HG03469 (cell line): ENCODE data around the gene NDRG4.

Source experiments
- ATAC-seq: cut with Tn5 transposase; IDR thresholded peaks from one replicate; pipeline ENCODE4 v1.9.1; 2021; ENCODE audit warnings: mild to moderate bottlenecking, moderate library complexity, moderate number of reproducible peaks; ENCODE audit not compliant: unreplicated experiment

The NDRG4 gene, protein sequence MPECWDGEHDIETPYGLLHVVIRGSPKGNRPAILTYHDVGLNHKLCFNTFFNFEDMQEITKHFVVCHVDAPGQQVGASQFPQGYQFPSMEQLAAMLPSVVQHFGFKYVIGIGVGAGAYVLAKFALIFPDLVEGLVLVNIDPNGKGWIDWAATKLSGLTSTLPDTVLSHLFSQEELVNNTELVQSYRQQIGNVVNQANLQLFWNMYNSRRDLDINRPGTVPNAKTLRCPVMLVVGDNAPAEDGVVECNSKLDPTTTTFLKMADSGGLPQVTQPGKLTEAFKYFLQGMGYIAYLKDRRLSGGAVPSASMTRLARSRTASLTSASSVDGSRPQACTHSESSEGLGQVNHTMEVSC

GRCh38 chr16:58499615-58500351 lies at the start of gene NDRG4:
NDRG4 (plus strand) TSS chr16:58500143; CDS start chr16:58500249, 106 bp downstream.
- ATAC-seq: peak; percentile 48

DNA sequence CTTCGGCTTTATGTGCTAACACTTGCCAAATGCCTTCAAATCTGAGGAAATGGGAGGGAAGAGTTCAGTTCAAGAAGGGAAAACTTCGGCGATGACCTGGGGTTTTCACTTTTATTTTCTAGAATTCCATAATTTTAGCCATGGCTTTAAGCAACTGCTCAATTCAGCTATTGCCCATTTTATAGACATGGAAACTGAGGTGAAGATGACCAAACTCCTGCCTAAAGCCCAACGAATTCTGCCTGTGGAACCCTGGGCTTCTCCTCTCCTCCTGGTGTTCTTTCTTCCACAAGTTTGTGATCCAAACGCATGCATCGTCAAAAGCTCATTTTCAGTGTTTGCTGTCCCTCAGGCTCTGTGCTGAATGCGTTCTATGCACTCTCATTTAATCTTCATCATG lies 49.4 kb upstream of the NDRG4 start:
- no peak for ATAC-seq

GRCh38 chr16:58451265-58451689 lies 48.7 kb upstream of the NDRG4 start:
- no peak for ATAC-seq

DNA sequence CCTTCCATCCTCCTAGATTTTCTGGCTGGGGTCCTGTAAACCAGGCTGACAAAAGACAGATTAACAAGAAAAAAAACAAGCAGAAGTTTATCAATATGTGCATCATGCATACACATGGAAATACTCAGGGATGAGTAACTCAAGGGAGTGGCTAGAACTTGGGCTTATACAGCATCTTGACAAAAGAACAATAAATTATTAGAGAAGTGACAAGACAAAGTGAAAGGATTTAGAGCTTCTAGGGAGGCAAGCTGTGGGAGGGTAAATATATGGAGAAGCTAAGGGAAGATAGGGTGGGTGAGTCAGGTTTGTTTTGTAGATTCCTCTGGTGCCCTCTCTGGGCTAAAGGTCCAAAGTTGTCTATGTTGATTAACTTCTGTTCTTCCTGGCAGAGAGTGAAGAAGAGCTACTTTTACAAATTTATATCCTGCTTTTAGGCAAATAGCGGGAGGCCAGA lies 48.0 kb upstream of the NDRG4 start:
- no peak for ATAC-seq

GRCh38 chr16:58452640-58453039 lies 47.3 kb upstream of the NDRG4 start:
- no peak for ATAC-seq

DNA sequence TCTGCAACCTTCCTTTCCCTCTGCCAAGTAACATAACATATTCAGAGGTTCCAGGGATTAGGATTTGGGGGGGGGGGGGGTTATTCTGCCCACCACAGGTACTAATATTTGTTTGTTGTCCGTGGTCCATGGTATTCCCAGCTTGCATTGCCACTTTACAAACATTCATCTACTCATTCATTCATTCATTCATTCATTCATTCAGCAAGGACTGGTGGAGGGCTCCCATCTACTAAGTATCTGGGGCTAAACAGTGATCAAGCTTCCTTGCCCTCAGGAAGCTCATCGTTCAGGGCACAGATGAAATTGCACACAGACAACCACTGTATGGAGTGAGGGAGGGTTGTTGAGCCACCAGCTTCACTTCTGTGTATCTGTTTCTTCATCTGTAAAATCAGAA lies 45.8 kb upstream of the NDRG4 start:
- ATAC-seq: no peak

- ATAC-seq: no peak
Observed at GRCh38 chr16:58454856-58455255, 45.1 kb upstream of the NDRG4 start.

DNA sequence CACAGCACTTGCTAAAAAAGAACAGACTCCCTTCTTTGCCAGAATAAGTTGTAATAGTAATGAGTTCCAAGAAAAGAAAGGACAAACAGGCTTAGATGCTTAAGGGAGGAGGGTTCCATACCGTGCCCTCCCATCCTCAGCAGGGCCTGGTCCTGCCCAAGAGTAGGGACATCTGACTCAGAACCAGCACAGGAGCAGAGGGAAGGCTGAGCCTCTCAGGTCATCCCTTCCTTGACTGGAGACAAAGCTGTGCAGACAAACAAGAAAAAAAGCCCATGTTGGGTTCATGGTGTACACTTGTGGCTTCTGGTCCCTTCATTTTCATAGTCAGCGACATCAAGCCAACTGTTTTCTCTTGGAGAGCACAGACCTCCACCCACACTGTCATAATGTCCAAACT lies 44.2 kb upstream of the NDRG4 start:
- ATAC-seq: no peak

- ATAC-seq: no peak
Observed at GRCh38 chr16:58456193-58456592, 43.8 kb upstream of the NDRG4 start.

DNA sequence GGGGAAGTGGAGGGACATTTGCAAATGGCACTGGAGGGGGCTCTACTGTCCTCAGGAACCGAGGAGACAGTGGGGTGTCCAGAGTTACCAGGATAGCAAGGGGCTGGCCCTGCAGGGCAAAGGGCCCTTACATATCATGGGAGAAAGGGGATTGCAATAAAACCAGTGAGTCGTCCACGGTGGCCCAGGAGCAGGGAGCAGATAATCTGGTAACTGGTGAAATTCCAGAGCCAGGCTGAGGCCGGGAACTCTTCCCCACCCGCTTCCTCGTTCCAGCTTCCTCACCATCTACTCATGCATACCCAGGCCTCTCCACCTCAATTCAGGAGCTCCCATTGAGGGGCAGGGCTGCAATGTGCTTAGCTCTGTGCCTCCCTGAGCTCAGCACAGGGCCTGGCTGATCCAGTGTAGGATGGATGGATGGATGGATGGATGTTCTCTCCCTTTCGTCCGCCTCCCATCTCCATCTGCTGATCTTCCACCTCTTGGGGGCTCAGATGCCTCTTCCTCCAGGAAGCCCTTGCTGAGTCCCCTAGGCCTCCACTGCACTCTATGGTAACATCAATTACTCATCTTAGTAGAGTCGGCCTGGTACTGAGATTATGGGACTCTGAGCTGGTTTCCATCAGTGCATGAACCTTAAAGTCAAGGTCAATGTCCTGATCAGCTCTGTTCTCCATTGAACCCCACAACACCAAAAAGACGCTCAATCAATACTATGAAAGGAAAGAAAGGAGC lies 41.2 kb upstream of the NDRG4 start:
- ATAC-seq: no peak

DNA sequence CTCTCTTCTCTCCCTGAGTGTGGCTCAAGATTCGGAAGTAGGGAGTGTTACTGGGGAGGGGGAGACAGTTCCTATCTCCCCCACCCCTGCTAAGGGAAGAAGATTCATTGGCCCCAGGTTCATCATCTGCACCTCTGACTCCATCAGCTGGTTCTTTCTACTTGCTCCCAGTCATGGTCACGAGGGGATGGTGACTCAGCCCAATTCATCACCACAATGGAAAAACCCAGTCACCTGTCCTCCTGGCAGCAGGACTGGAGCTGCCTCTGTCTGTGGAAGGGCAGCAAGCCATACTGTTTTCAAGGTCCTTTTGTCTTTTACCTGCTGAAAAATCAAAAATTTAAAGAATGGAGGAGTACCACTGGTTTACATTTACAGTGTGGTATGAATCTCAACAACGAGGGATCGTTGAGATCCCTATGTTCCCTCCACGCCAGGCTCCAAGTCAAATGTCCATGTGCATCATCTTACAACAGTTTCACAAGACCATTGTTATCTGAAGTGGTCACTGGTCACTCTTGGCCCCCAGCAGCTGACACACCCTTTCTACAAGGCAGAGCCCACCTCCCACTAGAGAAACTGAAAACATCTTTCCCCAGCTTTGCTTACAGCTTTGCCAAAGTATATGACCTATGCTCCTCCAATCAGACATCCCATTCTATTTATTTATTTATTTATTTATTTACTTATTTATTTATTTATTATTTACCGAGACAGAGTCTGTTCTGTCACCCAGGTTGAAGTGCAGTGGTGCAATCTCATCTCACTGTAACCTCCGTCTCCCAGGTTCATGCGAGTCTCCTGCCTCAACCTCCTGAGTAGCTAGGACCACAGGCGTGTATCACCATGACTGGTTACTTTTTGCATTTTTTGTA lies 40.4 kb upstream of the NDRG4 start:
- ATAC-seq: no peak

DNA sequence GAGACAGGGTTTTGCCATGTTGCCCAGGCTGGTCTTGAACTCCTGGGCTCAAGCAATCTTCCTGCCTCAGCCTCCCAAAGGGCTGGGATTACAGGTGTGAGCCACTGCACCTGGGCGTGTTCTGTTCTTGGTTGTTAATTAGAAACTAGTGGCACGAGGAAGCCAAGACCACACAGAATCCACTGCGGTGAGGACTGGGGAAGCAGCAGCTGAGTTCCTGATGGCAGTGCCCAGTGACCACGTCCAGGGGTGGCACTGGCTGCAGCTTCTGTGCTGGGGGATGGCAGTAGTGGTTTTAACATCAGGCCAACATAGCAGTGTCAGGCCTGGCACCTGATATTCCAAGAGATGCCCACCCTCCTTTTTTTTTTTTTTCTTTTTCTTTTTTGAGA lies 39.7 kb upstream of the NDRG4 start:
- ATAC-seq: no peak

- ATAC-seq: no peak
Observed at GRCh38 chr16:58461056-58461455, 38.9 kb upstream of the NDRG4 start.

DNA sequence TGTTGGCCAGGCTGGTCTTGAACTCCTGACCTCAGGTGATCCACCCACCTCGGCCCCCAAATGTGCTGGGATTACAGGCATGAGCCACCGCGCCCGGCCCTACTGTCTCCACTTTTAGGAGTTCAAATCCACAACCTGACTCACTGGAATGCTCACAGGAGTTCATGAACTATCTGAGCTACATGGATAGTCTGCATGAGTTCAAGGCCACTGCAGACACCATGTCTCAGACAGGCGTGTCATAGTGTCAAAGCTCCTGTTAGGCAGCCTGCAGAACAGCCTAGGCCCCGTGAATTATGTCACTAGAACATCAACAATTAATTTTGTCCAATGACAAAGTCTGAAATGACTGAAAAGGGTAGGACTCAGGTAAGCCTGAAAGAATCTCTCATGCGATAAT lies 38.3 kb upstream of the NDRG4 start:
- ATAC-seq: no peak

GRCh38 chr16:58462089-58462488 lies 37.9 kb upstream of the NDRG4 start:
- ATAC-seq: no peak

DNA sequence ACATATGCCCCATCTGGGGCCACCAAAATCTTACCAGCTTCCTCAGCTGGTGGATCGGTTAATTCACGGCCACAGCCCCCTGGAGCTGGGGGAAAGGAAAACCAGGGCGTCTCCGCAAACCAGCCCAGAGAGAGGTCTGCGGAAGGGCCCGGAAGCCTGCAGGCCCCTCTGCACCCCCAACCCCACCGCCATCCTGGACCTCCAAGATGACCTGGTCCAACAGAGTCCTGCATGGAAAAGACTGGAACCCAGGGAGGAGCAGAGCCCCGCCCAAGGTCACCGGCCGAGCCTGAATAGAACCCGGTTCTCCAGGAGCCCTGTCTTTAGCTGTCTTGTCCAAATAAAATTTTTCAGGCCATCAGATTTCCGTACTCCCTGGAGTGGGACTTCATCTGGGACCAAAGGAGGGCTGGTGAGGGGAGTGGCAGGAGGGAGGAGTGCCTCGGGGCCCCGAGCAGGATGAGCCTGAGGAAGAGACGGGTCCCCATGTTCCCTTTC lies 37.4 kb upstream of the NDRG4 start:
- no peak for ATAC-seq

DNA sequence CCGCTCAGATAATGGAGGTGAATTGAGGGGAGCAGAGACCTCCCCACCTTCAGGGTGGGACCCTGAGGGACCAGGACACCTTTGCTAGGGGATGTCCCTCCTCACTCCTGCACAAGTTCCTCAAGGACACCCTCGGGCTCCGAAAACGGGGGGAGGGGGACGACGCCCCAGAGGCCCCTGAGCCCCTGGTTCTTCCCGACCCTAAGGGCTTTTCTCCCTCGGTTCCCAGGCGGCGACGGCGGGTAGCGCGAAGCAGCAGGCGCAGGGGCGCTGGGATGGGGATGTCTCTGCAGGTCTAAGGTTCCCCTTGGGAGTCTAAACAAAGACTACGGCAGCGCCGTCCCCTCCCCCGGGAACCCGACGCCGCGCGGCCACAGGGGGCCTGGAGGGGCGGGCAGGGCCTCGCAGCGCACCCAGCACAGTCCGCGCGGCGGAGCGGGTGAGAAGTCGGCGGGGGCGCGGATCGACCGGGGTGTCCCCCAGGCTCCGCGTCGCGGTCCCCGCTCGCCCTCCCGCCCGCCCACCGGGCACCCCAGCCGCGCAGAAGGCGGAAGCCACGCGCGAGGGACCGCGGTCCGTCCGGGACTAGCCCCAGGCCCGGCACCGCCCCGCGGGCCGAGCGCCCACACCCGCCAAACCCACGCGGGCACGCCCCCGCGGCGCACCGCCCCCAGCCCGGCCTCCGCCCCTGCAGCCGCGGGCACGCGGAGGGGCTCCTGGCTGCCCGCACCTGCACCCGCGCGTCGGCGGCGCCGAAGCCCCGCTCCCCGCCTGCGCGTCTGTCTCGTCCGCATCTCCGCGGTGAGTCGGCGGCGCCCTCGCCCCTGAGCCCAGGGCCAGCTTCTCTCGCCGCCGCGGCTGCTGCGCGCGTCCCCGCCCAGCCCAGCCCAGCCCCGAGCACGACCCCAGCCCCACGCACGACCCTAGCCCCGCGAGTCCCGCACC lies 36.7 kb upstream of the NDRG4 start:
- ATAC-seq: no peak

DNA sequence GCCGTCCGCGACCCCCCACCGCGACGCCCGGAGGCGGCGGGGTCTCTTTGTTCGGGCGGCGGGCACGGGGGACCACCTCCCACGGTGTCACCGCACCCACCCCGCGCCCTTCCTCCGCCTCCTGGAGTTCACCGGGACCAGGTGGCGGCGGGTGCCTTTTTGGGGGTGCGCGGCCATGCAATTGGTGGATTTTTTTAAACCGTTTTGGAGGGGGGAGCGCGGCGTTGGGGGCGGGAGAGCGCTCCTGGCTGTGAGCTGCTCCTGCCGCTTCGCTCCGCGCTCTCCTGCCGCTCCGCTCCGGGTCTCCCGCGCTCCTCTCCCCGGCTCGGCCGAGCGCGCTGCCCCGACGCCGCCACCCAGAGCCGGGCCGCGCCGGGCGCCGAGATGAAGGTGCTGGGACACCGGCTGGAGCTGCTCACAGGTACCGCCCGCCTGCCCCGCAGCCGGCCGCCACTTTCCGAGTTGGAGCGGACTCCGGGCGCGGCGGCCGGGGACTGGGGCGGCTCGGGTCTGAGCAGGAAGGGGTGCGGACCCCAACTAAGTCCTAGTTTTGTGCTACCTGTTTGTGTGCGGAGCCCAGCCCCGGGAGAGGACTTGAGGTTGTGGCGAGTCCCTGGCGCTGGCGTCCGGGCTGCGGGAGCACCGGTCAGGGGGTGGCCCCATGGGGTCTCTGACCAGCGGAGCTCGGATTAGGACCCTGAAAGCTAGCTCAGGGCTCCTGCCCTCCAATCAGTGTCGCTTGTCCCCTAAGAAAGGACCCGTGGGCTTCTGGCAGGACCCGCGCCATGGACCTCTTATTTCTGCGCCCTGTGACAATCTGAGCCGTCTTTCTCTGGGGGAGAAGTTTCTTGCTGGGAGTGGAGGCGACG lies 35.7 kb upstream of the NDRG4 start:
- no peak for ATAC-seq
